ELF-1 (cell line): ENCODE results near the gene HSD17B13.
"Not testable (repeated sequence)": the region's sequence is repeated elsewhere in the genome, so short reads cannot be mapped to it uniquely, and the experiment has no call there.

Source experiments
- DNase-seq: peaks from one replicate; pipeline ENCODE4 v3.0.0-alpha.2; 2016; ENCODE audit warnings: low read depth, low spot score

The HSD17B13 gene, protein sequence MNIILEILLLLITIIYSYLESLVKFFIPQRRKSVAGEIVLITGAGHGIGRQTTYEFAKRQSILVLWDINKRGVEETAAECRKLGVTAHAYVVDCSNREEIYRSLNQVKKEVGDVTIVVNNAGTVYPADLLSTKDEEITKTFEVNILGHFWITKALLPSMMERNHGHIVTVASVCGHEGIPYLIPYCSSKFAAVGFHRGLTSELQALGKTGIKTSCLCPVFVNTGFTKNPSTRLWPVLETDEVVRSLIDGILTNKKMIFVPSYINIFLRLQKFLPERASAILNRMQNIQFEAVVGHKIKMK

DNA sequence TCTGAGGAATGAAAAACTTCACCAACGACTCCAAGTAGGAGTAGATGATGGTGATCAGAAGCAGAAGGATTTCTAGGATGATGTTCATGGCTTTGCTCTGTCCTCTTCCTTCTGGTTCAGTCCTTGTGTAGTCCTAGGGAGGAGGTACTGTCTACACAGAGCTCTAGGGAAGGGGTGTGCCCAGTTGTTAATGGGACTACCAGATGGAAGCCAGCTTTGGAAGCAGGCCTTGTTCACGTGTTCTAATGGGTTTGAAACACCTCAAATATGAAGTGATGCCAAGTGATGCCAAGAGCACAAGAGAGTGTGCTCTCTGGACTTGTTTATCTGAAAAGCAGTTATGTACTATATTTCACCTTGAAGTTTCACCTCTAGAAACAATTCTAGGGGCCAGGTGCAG lies at the start of gene HSD17B13:
TSS of gene HSD17B13 (minus strand) at position 129 of the 400 bp plus-strand sequence. CDS start at position 88, 41 bp downstream.
- DNase-seq, result no peak

DNA sequence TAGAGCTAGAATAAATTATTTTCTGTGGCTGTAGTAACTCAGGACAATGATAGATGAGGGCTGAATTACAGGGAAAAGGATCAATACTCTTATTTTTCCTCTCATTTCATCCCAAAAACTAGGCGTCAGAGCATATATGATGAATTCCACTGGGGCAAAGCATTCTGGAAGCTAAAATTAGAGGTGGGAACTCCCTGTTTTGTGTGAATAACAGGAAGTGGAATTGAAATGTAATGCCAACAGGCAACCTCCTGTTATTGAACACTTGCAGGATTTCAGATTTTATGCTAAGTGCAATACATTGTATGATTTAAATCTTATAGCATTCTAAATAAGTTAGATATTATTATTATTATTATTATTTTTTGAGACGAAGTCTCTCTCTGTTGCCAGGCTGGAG lies 47.4 kb upstream of the HSD17B13 start:
- DNase-seq, result no peak

DNA sequence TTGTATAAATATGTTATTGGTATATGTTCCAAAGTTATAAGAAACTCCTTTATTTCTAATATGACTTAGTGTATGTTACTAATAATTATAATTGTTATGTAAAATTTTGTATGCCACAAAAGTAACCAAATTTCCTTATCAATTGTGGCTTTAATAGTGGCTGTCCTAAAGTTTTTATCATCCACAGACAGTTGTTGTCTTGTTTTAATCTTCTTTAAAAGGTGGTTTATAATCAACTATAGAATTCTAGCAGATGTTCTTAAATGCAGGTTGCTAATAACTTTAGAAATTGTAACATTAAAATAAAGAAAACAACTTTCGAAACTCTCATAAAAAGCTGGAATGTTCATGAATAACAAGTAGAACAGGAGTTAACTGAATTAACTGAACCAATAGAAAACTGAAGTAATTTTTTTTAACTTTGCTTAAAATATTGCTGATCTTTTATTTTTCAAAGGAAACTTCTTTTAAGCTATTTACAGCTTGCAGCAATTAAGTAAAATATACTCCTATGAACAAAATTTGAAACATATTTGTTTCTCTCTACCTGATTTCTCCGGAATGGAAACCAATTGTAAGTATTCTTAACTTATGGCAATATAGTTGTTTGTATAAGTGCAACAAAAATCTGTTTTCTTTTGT lies 44.0 kb upstream of the HSD17B13 start:
- DNase-seq, result no peak

DNA sequence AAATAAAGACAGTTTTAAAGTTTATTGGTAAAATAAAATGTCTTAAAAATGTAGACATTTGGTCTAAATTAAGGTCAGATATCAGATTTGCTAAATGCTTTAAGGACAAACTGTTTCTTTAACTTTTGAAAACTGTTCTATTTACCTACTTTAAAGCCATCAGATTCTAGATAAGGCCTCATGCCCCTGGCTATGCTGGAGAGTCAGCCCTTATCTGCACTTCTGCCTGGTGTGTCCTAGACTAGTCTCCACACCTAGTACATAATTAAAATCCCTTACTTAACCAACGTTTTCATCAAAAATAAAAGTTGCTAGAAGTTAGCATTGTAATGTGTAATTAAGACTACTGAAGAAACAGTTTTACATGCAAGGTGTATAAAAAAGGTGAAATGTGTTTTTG lies 42.7 kb upstream of the HSD17B13 start:
- no peak for DNase-seq

DNA sequence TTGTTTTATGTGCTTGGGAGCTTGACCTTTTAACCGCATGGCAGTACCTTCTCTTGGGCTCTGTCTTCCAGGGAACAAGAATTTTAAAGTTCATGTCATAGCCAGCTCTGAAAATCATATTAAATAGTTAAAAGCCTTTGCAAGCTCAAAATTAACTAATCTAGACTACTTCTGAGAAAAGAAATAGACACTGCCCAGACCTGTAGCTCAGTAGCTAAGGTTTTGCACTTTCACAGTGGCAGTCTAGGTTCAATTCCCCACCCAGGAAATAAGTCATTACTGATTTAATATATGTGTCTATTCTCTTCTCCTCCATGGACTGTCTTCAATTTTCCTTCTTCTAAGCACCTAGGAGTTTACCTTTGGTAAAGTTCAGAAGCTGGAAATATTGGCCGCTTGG lies 40.9 kb upstream of the HSD17B13 start:
- DNase-seq, result no peak

DNA sequence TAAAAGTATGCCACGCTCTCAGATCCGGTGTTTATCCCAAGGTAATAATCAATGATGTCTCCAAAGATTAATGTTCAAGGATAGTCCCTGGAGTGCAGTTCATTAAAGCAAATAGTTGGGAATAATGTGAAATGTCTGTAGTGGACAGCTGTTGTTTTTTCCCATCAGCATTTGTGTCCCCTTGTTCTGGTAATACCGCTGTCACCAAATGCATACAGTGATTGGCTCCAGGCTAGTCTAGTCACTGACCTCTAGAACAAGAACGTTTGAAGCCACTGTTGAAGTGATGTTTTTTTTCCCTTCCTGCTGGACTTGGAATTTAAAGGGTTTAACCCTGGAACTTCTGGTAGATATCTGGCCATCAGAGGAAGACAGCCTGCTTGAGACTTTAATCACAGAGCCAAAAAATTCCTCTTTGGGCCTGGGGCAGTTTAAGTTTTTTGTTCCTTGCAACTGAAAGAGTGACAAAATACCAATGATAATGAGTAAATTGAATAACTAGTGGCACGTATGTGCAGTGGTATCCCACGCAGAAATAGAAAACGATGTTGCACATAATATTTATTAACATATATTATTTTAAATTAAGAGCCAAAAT lies 37.8 kb upstream of the HSD17B13 start:
- peak; percentile 43 for DNase-seq

DNA sequence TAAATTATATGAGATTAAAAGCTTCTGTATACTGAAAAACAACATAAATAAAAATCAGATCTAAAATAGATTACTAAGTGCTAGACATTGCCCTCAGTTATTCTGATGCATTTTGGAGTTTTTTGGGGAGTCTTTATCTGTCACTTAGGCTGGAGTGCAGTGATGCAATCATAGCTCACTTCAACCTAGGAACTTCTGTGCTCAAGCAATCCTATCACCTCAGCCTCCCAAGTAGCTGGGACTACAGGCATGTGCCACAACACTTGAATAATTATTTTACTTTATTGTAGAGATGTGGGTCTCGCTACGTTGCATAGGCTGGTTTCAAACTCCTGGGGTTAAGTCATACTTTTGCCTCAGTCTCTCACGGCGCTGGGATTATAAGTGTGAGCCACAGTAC lies 36.6 kb upstream of the HSD17B13 start:
- no peak for DNase-seq

DNA sequence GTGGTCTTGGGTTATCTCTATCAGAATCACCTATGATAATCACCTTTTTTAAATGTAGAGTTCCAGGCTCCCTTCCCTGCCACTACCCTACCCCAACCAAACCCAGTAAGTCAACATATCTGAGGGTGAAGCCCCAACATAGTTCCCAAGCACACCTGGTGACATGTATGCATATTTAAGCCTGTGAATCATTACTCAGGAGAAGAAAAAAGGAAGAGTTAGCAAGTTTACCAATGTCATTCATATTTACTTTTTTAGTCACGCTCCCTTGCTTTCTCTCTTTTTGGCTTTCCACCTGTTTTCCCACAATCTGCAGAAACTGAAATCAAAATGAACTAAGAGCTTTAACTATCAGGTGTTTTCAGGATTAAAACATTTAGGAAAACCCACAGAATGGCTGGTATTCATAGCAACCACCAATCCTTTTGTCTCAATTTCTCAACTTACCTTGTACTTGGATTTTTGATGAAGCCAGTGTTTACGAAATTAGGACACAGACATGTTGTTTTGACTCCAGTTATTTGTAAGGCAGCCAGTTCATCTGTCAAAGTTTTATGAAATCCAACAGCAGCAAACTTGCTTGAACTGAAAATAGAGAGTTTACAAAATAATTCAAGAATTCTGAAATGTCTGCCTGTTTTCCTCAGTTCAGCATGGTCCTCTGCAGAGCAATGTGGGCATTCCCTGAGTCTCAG lies 34.3 kb upstream of the HSD17B13 start:
- no peak for DNase-seq

DNA sequence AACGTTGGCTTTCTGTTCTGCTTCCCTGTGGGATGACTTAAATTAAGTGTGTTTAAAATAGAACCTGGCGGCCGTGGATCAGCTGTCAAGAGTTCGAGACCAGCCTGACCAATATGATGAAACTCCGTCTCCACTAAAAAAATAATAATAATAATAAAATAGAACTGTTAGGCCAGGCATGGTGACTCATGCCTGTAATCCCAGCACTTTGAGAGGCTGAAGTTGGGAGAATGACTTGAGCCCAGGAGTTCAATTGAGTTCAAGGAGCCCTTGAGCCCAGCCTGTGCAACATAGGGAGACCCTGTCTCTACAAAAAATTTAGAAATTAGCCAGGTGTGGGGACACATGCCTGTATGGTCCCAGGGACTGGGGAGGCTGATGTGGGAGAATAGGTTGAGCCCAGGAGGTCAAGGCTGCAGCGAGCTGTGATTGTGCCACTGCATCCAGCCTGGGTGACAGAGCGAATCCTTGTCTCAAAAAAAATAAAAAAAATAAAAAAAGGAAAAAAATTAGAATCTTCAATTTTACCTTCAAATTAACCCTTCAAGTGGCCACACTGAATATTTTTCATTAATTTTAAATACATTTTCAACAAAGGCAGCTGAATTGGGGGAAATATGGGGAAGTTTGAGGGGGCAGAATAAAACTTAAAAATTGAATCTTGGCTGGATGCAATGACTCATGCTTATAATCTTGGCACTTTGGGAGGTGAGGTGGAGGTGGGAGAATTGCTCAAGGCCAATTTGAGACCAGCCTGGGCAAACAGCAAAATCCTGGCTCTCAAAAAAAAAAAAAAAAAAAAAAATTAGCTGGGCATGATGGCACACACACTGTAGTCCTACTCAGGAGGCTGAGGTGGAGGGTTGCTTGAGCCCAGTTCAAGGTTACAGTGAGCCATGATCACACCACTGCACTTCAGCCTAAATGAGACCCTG lies 31.8 kb upstream of the HSD17B13 start:
- DNase-seq, result no peak

DNA sequence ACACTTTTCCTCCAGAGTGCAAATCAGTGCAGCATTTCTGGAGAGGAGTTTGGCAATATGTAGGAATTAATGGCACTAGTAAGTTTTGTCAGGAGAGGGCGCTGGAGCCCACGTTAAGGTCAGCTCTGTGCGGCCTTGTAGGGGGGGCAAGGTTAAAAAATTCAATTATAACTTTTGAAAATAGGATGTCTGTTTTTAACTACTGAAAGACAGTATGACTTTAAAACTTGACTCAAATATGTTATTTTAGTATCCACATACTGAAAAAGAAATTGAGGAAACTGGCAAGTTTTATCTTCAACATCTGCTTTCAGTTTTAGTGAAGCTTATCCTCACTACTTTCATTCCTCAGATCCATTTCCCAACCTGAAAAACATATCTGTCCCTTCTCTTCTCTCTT lies 30.9 kb upstream of the HSD17B13 start:
- peak; percentile 39 for DNase-seq

DNA sequence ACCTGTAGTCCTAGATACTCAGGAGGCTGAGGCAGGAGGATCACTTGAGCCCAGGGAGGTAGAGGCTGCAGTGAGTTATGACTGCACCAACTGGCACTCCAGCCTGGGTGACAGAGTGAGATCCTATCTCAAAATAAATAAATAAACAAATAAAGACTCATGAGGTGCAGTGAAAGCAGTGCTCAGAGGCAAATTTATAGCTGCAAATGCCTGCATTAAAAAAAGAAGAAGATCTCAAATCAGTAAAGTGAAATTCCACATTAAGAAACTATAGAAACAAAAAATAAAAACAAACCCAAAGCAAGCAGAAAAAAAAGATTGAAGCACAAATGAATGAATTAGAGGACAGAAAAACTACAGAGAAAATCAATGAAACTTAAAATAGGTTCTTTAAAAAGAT lies 22.5 kb upstream of the HSD17B13 start:
- DNase-seq, result no peak

DNA sequence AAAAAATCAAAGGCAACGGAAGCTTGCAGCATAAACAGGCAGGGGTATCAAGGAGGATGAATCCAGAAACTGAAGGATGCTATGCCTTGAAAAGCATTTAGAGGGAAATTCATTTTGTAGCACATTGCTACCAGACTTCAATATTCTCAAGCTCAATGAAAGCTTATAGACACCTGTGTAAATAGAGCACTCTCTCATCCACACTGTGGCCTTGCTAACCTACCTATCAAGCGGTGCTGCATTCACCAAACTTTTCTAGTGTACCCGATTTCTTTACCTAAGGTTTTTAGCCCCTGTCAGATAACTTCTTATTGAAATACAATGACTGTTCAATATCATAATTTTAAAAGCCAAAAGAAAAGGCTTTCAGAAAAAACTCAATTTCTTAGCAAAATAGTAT lies 20.2 kb upstream of the HSD17B13 start:
- no peak for DNase-seq

DNA sequence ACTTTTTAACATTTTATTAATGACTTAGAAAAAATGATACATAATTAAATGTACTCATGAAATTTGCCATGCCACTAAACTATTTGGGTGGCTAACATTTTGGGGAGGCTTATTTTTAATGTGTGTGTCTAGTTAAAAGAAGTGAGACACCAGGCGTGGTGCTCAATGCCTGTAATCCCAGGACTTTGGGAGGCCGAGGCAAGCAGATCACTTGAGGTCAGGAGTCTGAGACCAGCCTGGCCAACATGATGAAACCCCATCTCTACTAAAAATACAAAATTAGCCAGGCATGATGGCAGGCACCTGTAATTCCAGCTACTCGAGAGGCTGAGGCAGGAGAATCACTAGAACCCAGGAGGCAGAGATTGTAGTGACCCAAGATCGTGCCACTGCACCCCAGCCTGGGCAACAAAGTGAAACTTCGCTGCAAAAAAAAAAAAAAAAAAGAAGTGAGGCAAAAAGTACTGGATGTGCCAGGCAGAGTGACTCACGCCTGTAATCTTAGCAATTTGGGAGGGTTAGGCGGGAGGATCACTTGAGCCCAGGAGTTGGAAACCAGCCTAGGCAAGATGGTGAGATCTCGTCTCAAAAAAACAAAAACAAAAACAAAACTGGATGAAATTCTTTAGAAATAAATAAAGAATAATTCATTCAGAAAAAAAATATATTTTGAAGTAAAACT lies 19.4 kb upstream of the HSD17B13 start:
- DNase-seq, result not testable (repeated sequence)

DNA sequence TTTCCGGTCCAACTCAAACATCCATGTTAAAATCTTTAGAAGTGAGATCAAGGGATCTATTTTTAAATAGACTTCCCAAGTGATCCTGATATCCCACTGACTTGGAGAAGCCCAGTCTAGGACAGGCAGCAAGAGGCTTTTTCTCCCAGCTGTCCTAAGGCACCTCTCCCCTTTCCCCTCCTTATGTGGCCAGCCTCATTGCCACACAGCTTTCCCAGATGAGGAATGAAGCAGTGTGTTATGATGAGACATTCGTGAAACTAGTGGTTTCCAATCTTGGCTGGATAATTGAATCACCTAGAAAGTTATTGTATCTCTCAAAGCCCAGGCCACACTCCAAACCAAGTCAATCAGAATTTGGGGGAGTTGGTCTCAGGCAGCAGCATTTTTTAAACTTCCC lies 16.8 kb upstream of the HSD17B13 start:
- no peak for DNase-seq

DNA sequence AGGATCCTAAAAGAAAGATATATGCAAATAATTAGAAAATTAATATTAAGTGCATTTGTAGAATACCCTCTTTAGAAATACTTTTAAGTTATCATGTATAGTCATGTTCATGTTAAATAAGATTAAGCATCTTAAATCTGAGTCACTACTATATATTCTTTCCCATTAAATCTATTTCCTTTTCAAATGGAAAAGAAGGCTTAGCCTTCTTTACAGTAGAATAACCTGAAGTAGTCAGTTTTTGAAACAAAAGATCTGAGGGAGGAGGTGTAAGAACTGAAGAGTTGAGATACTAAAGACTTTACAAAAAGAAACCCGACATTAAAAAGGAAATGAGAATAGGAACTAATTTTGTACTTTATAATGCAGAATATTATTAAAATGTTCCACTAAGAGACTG lies 14.7 kb upstream of the HSD17B13 start:
- DNase-seq, result no peak

DNA sequence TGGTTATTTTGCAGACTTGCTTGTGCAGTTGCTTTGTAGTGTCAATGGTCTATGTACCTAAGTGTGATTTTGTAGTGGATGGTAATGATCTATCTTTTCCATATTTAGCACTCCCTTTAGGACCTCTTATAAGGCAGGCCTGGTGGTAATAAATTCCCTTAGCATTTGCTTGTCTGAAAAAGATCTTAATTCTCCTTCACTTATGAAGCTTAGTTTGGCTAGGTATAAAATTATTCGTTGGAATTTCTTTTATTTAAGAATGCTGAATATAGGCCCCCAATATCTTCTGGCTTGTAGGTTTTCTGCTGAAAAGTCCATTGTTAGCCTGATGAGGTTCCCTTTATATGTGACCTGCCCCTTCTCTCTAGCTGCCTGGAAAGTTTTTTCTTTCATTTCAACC lies 10.6 kb upstream of the HSD17B13 start:
- DNase-seq, result no peak

DNA sequence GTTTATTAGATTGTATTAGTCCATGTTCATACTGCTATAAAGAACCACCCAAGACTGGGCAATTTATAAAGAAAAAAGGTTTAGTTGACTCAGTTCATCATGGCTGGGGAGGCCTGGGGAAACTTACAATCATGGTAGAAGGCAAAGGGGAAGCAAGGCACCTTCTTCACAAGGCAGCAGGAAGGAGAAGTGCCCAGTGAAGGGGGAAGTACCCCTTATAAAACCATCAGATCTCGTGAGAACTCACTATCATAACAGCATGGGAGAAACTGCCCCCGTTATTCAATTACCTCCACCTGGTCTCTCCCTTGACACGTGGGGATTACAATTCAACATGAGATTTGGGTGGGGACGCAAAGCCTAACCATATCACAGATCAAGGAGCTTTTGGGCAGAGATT lies 8.1 kb upstream of the HSD17B13 start:
- no peak for DNase-seq

DNA sequence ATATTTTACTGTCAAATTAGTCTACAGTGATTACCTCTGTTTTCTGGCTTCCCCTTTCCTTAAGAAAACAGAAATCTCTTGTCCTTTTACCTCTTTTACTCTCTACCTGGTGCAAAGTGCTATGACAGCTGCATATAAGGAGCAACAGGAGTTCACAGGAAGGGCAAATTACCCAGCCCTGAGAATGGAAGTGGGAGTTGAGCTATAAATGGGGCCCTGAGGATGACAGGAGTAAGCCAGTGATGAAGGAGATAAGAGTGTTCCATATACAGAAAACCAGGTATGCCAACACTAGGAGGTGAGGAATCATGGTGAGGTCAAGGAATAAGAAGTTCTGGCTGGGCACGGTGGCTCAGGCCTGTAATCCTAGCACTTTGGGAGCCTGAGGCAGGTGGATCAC lies 4.5 kb upstream of the HSD17B13 start:
- DNase-seq, result no peak

DNA sequence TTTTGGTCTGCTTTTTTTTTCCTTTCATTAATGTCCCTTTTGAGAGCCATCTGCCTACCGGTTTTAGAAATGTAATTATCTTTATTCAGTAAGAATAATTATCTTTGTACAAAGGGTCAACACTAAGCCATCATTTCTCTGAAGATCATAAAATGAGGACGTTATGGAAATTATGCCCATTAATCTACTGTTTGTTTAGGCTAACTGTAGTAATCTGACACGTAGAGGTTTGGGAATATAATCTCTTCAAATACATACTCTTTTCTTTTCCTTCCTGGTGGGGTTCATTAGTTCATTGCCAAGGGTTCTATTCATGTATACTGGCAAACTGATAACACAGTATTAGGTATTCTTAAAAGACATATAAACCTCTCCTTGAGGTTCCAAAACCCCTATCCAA lies 3.8 kb upstream of the HSD17B13 start:
- no peak for DNase-seq

DNA sequence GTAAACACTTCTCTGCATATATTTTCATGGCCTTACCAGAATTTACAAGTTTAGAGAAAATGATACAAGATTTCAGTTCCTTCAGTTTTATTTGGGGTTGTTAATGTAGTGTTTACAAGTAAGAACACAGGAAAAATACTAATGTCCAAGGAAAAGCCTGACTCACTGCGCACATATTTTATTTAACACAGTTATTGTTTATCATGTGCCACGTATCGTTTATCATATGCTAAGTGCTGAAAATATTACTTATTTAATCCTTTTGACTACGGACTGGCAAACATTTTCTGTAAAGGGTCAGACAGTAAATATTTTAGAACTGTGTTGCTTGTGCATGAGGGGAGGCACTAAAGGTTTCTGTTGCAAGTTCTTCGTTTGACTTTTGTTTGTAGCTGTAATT lies 794 bp downstream of the HSD17B13 start:
- DNase-seq, result no peak

DNA sequence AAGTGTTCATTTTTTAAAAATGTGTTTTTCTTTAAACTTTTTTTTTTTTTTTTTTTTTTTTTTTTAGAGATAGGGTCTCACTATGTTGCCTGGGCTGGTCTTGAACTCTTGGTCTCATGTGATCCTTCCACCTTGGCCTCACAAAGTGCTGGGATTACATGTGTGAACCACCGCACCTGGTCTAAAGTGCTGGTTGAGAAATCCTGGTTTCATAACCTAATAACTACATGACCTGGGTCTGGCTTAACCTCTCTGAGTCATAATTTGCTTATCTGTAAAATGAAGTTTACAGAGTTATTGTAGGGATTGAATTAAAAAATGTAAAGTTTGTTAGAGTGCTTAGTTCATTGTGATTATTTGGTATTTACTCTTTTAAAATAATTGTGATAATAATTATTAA lies 5.2 kb downstream of the HSD17B13 start:
- DNase-seq, result no peak
